Endothelial cell of umbilical vein (primary cell): ENCODE results near the gene LRSAM1. TPM values are rescaled to one million over a fixed set of nuclear protein-coding genes. Genes with fewer than 3 reads are reported as not detected.

Experiments used
- BruUV-seq: library from RNA; stranded (reverse); fragments of 400-500 nt; replicated peaks from 2 replicates; lab custom pipeline; 2021; lab: Mats Ljungman, UMichigan
- CTCF ChIA-PET: fragments of 300-600, 350-600 bp; sonication (Branson Sonifier 250); formaldehyde crosslinking; loops from one replicate; lab custom pipeline; 2021; ENCODE audit warnings: antibody characterized with exemption, inconsistent platforms; lab: Charles Lee
- POLR2A ChIA-PET: fragments of 300-600, 350-600 bp; sonication (Branson Sonifier 250); formaldehyde crosslinking; loops from one replicate; lab custom pipeline; 2021; ENCODE audit warnings: antibody characterized with exemption, inconsistent platforms; lab: Charles Lee
- DNase-seq: peaks from one replicate; pipeline ENCODE4 v3.0.0-alpha.2; 2011; ENCODE audit warnings: low read depth, low spot score
- FAIRE-seq: peaks from 2 replicates; lab custom pipeline; 2011; peaks lifted over from hg19 to GRCh38; lab: Jason Lieb, UNC
- H2AFZ ChIP-seq: 2 replicates; pipeline ENCODE4 v1.6.0; 2012; ENCODE audit warnings: low read depth, low read length, control low read depth, inconsistent platforms
- H3K27ac ChIP-seq: 2 replicates; pipeline ENCODE4 v1.5.1; 2011; ENCODE audit warnings: low read depth, mild to moderate bottlenecking, control low read depth, low read length, moderate library complexity; ENCODE audit not compliant: insufficient read depth
- H3K27me3 ChIP-seq, 2 experiments: 2 replicates each; pipeline versions ENCODE4 v1.6.0 to v1.6.1; 2011; ENCODE audit warnings: low read length in 2 of 2, mixed read lengths in 1 of 2; ENCODE audit not compliant: control insufficient read depth in 2 of 2, insufficient read depth in 2 of 2
- H3K36me3 ChIP-seq, 2 experiments: 2 replicates in 1 of 2; 3 replicates in 1 of 2; pipeline ENCODE4 v1.5.1; 2011; ENCODE audit warnings: low read length in 2 of 2, mild to moderate bottlenecking in 1 of 2, moderate library complexity in 1 of 2; ENCODE audit not compliant: control insufficient read depth in 2 of 2, insufficient read depth in 2 of 2; ENCODE audit errors: extremely low read depth in 1 of 2
- H3K4me1 ChIP-seq: 3 replicates; pipeline ENCODE4 v1.5.1; 2011; ENCODE audit warnings: mild to moderate bottlenecking, low read length; ENCODE audit not compliant: control insufficient read depth, insufficient read depth; ENCODE audit errors: extremely low read depth
- H3K4me2 ChIP-seq: 2 replicates; pipeline ENCODE4 v1.6.1; 2011; ENCODE audit warnings: low read length, control low read depth, mixed read lengths; ENCODE audit not compliant: insufficient read depth
- H3K4me3 ChIP-seq, 3 experiments: fragments of 200-600 bp in 1 of 3; sonication (generic), shearing (Covaris generic) in 1 of 3; replicated peaks in 1 of 3; 2 replicates each; pipeline ENCODE4 v1.5.1; 2011 to 2016; ENCODE audit warnings: control low read depth in 3 of 3, low read length in 3 of 3, mild to moderate bottlenecking in 2 of 3, inconsistent platforms in 1 of 3, low read depth in 1 of 3, moderate library complexity in 1 of 3; ENCODE audit not compliant: insufficient read depth in 1 of 3
- H3K79me2 ChIP-seq: 2 replicates; pipeline ENCODE4 v1.6.0; 2012; ENCODE audit warnings: low read length, inconsistent platforms; ENCODE audit not compliant: control insufficient read depth, insufficient read depth
- H3K9ac ChIP-seq: replicated peaks from 2 replicates; pipeline ENCODE3; 2011; ENCODE audit warnings: low read length, control low read depth; ENCODE audit not compliant: insufficient read depth; ENCODE audit errors: extremely low read depth
- H3K9me1 ChIP-seq: replicated peaks from 3 replicates; pipeline ENCODE4 v1.6.0; 2011; ENCODE audit warnings: mild to moderate bottlenecking, low read length; ENCODE audit not compliant: control insufficient read depth, insufficient read depth; ENCODE audit errors: extremely low read depth
- H3K9me3 ChIP-seq: replicated peaks from 2 replicates; pipeline ENCODE4 v1.5.1; 2012; ENCODE audit warnings: low read length, inconsistent platforms; ENCODE audit not compliant: control insufficient read depth, insufficient read depth
- H4K20me1 ChIP-seq: replicated peaks from 2 replicates; pipeline ENCODE3; 2011; ENCODE audit warnings: mild to moderate bottlenecking, low read length; ENCODE audit not compliant: control insufficient read depth, insufficient read depth; ENCODE audit errors: extremely low read depth
- CTCF ChIP-seq, 2 donors: IDR thresholded peaks; 1 replicate in 1 of 2; 2 replicates in 1 of 2; pipeline ENCODE4 v1.5.1; 2011; ENCODE audit warnings: low read length in 2 of 2, mild to moderate bottlenecking in 2 of 2, moderate library complexity in 2 of 2, control low read depth in 1 of 2, inconsistent platforms in 1 of 2, low read depth in 1 of 2; ENCODE audit not compliant: insufficient read depth in 1 of 2; ENCODE audit errors: extremely low read depth in 1 of 2
- EZH2 ChIP-seq: IDR thresholded peaks from 2 replicates; pipeline ENCODE4 v1.6.1; 2012; ENCODE audit warnings: borderline replicate concordance, low read depth, mild to moderate bottlenecking, moderate library complexity, low read length, inconsistent platforms; ENCODE audit not compliant: severe bottlenecking
- FOS ChIP-seq: IDR thresholded peaks from 2 replicates; pipeline ENCODE4 v1.6.1; 2011; ENCODE audit warnings: mild to moderate bottlenecking, low read length, moderate library complexity, borderline replicate concordance; ENCODE audit not compliant: insufficient read depth
- GATA2 ChIP-seq: IDR thresholded peaks from 2 replicates; pipeline ENCODE4 v1.7.0; 2011; ENCODE audit warnings: low read depth, mild to moderate bottlenecking, moderate library complexity, mixed read lengths, low read length; ENCODE audit not compliant: insufficient read length, insufficient read depth
- JUN ChIP-seq: IDR thresholded peaks from 2 replicates; pipeline ENCODE4 v1.6.1; 2011; ENCODE audit warnings: borderline replicate concordance, low read depth; ENCODE audit not compliant: insufficient read length, insufficient read depth
- MYC ChIP-seq: IDR thresholded peaks from one replicate; pipeline ENCODE4 v1.6.1; 2011; ENCODE audit warnings: mild to moderate bottlenecking, low read depth, low read length
- POLR2A ChIP-seq: IDR thresholded peaks from 2 replicates; pipeline ENCODE4 v1.6.1; 2012; ENCODE audit warnings: low read depth, mild to moderate bottlenecking, control low read depth, low read length
- POLR2AphosphoS5 ChIP-seq: IDR thresholded peaks from 2 replicates; pipeline ENCODE4 v1.6.1; 2012; ENCODE audit warnings: low read depth, mild to moderate bottlenecking, control low read depth, low read length, moderate library complexity; ENCODE audit not compliant: insufficient read depth
- dilution Hi-C: fragments of 300-500 bp; cut with MboI; formaldehyde crosslinking; loops from one replicate; pipeline ENCODE4 v1.15.0; 2019; ENCODE audit warnings: low sequenced_read_pairs; ENCODE audit not compliant: extremely low pct_ligation_motif_present
- intact Hi-C: fragments of 100-400 bp; cut with micrococcal nuclease; formaldehyde crosslinking; loops from one replicate; pipeline ENCODE4 v1.10.0; 2022
- polyA plus RNA-seq, 4 experiments: library from polyadenylated mRNA; depleted of rRNA in 3 of 4; stranded (reverse) in 3 of 4; unstranded in 1 of 4; fragments of >200 nt; gene quantifications; 2 replicates each; pipeline versions ENCODE4 v1.2.1 to v1.2.3, GENCODE V29; 2011 to 2012; ENCODE audit warnings: missing spikeins in 1 of 4
- total RNA-seq: library from RNA; stranded (reverse); gene quantifications from 2 replicates; pipeline ENCODE4 v1.2.3, GENCODE V29; 2021
- TF ChIP-seq, protein P1 (sequence below): IDR thresholded peaks from 2 replicates; pipeline ENCODE4 v1.6.1; 2011; ENCODE audit not compliant: insufficient read depth, insufficient read length

The LRSAM1 gene
- total and polyA plus RNA-seq, 2 donors (not counting 3 experiments of a cell fraction or from before 2014, with no cell fraction given): 10.8 to 18.9 TPM

DNA sequence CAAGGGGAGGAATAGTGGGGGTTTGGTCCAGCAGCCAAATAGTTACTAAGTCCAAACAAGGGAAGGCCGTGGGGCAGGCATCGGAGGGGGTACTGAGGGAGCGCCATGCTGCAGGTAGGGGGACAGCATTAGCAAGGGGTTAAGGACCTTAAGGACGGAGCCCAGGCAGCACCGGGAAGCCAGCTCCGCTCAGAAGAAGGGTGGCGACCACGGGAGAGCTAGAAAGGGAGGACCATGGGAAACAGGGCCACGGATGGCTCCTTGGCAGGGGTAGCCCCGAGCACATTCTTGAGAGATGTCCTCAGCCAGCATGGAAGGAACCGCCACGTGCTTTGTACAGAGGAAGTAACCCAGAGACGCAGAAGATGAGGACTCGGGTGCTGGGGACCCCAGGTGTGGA lies 84.5 kb downstream of the LRSAM1 start:
- H2AFZ ChIP-seq: no peak overlapping the region
- no TSS peak for BruUV-seq
- ChIA-PET POLR2A (no interaction called here), CTCF (interaction anchor here (1.8 to 4.2 kb wide), 3 partner anchors 10 to 31 kb away, joined by 7 to 25 read pairs (median 12); no protein-coding TSS in a partner anchor)
- no peak for TF ChIP-seq EZH2
- H3K9ac ChIP-seq: no peak overlapping the region
- no peaks in the 10 kb centered on the region for H4K20me1 ChIP-seq
- no peak for FAIRE-seq
- no peaks in the 10 kb centered on the region for H3K27me3 ChIP-seq
- H3K4me1 ChIP-seq: peaks cover 20% of the 10 kb centered on the region
- no peak overlapping the region for H3K4me3 ChIP-seq
- no peaks in the 10 kb centered on the region for H3K9me3 ChIP-seq
- peaks cover 0 to 10% of the 10 kb centered on the region in 2 experiments for H3K36me3 ChIP-seq
- H3K79me2 ChIP-seq: peaks cover 88% of the 10 kb centered on the region
- intact Hi-C loops: no loop called here
- DNase-seq: no peak
- H3K4me2 ChIP-seq: no peak overlapping the region
- no peaks in the 10 kb centered on the region for H3K9me1 ChIP-seq
- no peak overlapping the region for H3K27ac ChIP-seq
- dilution Hi-C loops: no loop called here

GRCh38 chr9:127536499-127536898 lies 85.2 kb downstream of the LRSAM1 start:
- CTCF ChIA-PET: interaction anchor here (0.8 to 4.2 kb wide), 9 partner anchors 8 to 38 kb away, joined by 3 to 25 read pairs (median 7); no protein-coding TSS in a partner anchor
- Histone ChIP-seq H3K4me3 (no peak overlapping the region), H2AFZ (no peak overlapping the region), H4K20me1 (no peaks in the 10 kb centered on the region), H3K9me3 (no peaks in the 10 kb centered on the region), H3K27me3 (no peaks in the 10 kb centered on the region), H3K9ac (no peak overlapping the region), H3K9me1 (no peaks in the 10 kb centered on the region), H3K27ac (no peak overlapping the region), H3K4me1 (peaks cover 20% of the 10 kb centered on the region), H3K36me3 (peaks cover 0 to 8% of the 10 kb centered on the region in 2 experiments), H3K4me2 (no peak overlapping the region), H3K79me2 (peaks cover 90% of the 10 kb centered on the region)
- no TSS peak for BruUV-seq
- DNase-seq (no peak), FAIRE-seq (no peak)
- intact Hi-C loops: no loop called here
- POLR2A ChIA-PET: no interaction called here
- dilution Hi-C loops: no loop called here
- TF ChIP-seq CTCF (IDR thresholded peaks at IDR 0.05; ENCODE audit: extremely low read depth in 1 of 2, insufficient read depth in 1 of 2, low read depth in 1 of 2, low read length in 2 of 2) (no peak), POLR2A (no peak), MYC (no peak), EZH2 (no peak), POLR2AphosphoS5 (no peak), JUN (no peak), FOS (no peak), GATA2 (no peak)
- TF ChIP-seq, protein P1, sequence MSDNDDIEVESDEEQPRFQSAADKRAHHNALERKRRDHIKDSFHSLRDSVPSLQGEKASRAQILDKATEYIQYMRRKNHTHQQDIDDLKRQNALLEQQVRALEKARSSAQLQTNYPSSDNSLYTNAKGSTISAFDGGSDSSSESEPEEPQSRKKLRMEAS: no peak
